ENCODE data around the gene CMC4.

Gene CMC4, protein sequence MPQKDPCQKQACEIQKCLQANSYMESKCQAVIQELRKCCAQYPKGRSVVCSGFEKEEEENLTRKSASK

DNA sequence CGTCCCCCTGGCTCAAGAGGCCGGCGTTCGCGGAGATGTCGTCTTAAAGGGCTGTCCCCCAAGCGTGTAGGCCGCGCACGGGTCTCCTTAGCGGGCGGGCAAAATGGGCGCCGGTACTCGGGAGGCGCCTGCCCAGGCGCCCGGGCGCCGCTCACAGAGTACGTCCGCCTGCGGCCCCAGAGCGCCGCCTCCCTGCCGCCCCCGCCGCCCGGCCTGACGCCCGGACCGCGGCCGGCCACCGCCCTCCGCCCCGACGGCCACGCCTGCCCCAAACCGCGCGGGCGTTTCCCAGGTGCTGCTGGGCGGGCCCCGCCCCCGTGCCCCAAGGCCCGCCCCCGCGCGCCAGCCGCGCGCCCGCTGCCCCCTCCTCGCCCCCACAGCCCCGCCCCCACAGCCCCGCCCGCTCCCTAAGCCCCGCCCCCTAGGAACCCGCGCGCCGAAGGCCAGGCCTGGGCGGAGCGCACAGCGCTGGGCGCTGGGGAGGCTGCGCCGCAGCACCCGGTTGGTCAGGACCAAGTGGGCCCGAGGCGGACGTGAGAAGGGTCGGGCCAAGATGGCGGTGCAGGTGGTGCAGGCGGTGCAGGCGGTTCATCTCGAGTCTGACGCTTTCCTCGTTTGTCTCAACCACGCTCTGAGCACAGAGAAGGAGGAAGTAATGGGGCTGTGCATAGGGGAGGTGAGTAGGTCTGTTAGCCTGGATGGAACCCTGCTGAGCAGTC, at the start of gene CMC4, which contains the start of the genes BRCC3 and MTCP1:
Gene CMC4 (minus strand): TSS at position 162 of the 719 bp plus-strand sequence. CDS start 7,113 bp downstream, outside the sequence.
Gene BRCC3 (plus strand): TSS at position 534 of the 719 bp plus-strand sequence. CDS start 20 bp downstream, at position 554.
Gene MTCP1 (minus strand): TSS at position 162 of the 719 bp plus-strand sequence. CDS start 5,126 bp downstream, outside the sequence.
- H3K27ac ChIP-seq = peak within 1 kb of the TSS; percentile 70
- TF ChIP-seq, protein P1, sequence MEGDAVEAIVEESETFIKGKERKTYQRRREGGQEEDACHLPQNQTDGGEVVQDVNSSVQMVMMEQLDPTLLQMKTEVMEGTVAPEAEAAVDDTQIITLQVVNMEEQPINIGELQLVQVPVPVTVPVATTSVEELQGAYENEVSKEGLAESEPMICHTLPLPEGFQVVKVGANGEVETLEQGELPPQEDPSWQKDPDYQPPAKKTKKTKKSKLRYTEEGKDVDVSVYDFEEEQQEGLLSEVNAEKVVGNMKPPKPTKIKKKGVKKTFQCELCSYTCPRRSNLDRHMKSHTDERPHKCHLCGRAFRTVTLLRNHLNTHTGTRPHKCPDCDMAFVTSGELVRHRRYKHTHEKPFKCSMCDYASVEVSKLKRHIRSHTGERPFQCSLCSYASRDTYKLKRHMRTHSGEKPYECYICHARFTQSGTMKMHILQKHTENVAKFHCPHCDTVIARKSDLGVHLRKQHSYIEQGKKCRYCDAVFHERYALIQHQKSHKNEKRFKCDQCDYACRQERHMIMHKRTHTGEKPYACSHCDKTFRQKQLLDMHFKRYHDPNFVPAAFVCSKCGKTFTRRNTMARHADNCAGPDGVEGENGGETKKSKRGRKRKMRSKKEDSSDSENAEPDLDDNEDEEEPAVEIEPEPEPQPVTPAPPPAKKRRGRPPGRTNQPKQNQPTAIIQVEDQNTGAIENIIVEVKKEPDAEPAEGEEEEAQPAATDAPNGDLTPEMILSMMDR (IDR thresholded peaks at IDR 0.05) = no peak
- TF ChIP-seq ZFX (IDR thresholded peaks at IDR 0.05; ENCODE audit: borderline replicate concordance) = no peak

DNA sequence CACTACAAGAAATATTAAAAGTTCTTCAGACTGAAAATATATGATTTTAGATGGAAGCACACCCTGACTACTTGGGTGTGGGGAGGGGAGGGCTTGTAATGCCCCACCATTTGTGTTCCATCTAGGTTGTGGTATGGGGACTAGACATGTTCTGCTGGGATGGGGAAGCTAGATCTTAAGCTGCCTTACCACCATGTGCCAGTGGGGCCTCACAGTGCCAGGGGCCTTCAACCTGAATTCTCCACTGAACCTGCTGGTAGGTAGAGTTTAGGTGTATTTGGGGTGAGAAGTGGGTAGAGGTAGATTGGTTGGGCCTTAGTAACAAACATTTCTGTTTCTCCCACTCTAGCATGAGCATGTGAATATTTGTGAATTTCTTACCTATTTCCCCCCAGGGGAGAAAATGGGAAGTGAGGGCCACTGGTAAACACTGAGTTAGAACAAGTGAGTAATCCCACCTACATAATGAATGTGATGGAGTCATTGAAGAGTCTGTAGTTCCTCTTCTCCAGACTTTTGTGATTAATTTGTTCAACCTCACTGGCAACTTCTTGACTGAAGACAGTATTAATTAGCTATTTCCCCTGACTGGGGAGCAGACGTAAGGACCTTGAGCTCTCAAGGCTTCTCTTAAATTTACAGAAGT, 44.4 kb upstream of the CMC4 start:
- no peak overlapping the region for H3K27ac ChIP-seq
- no peak for TF ChIP-seq ZFX (IDR thresholded peaks at IDR 0.05; ENCODE audit: borderline replicate concordance)
- TF ChIP-seq, protein P1 (IDR thresholded peaks at IDR 0.05) = no peak

DNA sequence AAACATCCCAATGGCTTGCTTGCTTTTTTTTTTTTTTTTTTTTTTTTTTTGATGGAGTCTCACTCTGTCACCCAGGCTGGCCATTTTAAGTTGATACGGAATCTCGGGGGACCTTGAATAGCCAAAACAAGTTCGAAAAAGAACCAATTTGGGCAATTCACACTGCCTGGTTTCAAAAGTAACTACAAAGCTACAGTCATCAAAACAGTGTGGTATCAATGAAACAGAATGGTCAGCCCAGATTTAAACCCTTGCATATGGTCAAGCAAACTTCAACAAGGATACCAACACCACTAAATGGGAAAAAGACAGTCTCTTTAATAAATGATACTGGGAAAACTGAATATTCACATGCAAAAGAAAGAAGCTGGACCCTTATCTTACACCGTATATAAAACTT, 42.2 kb upstream of the CMC4 start:
- no peak for TF ChIP-seq ZFX (IDR thresholded peaks at IDR 0.05; ENCODE audit: borderline replicate concordance)
- TF ChIP-seq, protein P1 (IDR thresholded peaks at IDR 0.05) = no peak
- no peak overlapping the region for H3K27ac ChIP-seq

DNA sequence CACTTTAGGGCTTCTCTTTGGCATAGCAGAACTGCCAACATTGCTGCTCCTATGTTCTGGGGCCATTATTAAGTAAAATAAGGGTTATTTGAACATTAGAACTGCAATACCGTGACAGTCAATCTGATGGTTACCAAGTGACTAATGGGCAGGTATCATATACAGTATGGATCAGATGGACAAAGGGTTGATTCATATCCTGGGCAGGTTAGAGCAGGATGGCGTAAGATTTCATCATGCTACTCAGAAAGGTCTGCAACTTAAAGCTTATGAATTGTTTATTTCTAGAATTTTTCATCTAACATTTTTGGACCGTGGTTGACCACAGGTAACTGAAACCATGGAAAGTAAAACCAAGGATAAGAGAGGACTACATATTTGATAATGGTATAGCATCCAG, 41.2 kb upstream of the CMC4 start:
- no peak overlapping the region for H3K27ac ChIP-seq
- TF ChIP-seq ZFX (IDR thresholded peaks at IDR 0.05; ENCODE audit: borderline replicate concordance) = no peak
- TF ChIP-seq, protein P1 (IDR thresholded peaks at IDR 0.05) = no peak

DNA sequence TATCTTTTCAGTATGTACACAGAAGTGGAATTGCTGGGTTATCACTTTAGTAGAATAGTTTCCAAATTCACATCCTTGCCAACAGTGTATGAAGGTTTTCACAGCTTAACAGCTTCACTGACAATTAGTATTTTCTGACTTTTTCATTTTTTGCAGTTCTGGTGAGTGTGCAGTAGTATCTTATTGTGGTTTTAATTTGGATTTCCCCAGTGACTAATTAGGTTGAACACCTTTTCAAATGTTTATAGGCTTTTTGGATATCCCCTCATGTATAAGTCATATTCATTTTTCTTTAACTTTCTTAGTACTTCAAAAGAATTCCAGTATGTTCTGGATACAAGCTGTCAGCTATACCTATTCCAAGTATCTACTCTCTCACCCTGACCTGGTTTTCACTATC, 37.5 kb upstream of the CMC4 start:
- no peak overlapping the region for H3K27ac ChIP-seq
- TF ChIP-seq ZFX (IDR thresholded peaks at IDR 0.05; ENCODE audit: borderline replicate concordance) = no peak

DNA sequence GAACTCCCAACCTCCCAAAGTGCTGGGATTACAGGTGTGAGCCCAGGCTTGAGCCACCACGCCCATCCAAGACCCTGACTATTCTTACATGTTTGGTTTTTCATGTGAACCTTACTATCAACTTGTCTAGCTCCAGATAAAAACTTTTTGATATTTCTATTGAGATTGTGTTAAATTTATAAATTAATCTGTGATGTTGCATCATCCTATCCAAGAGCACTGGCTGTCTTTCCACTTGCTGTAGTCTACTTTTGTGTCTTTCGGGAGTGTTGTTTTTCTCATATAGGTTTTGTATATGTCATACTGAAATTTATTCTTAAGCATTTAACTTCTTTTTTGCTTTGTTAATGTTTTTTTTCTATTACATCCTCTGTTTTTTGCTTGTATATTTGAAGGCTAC, 35.0 kb upstream of the CMC4 start:
- no peak overlapping the region for H3K27ac ChIP-seq
- TF ChIP-seq, protein P1 (IDR thresholded peaks at IDR 0.05) = no peak
- TF ChIP-seq ZFX (IDR thresholded peaks at IDR 0.05; ENCODE audit: borderline replicate concordance) = no peak

DNA sequence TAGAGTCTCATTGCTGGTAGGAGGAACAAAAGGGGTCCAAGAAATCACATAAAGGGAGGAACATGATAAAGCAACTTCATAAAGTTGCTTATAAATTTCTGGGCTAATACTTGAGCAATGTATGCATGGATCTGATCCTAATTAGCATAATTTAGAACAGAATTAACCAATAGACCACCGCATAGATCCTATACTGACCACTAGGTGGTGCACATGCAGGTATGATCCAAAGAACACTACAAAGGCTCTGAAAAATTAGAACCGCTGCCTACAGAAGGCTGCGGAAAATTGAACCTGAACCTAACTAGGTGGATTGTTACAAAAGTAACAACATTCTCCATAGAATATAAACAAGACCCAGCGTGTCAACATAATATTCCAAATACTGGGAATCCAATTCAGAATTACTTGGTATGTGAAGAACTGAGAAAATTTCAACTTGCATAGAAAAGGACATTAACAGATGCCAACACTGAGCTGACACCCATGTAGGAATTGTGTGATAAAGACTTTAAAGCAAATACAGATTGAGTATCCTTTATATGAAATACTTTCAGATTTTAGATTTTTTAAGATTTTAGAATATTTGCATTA, 23.6 kb upstream of the CMC4 start:
- TF ChIP-seq, protein P1 (IDR thresholded peaks at IDR 0.05) = peak; percentile 75
- TF ChIP-seq ZFX (IDR thresholded peaks at IDR 0.05; ENCODE audit: borderline replicate concordance) = no peak
- H3K27ac ChIP-seq = no peak overlapping the region
